HL-60 (cell line): ENCODE results near the gene PPM1H.

Experiments used
- CTCF ChIP-seq: IDR thresholded peaks from one replicate; pipeline ENCODE4 v1.5.1; 2011; ENCODE audit warnings: low read length, control low read depth, inconsistent platforms; ENCODE audit not compliant: insufficient read depth
- GABPA ChIP-seq: IDR thresholded peaks from 2 replicates; pipeline ENCODE4 v1.6.1; 2012; ENCODE audit warnings: low read depth
- POLR2AphosphoS5 ChIP-seq: IDR thresholded peaks from 2 replicates; pipeline ENCODE4 v1.6.1; 2012; ENCODE audit warnings: low read depth
- SPI1 ChIP-seq: IDR thresholded peaks from 2 replicates; pipeline ENCODE4 v1.6.1; 2012; ENCODE audit warnings: low read depth, mild to moderate bottlenecking, borderline replicate concordance
- TF ChIP-seq, protein P1 (sequence below): IDR thresholded peaks from 2 replicates; pipeline ENCODE4 v1.6.1; 2012; ENCODE audit warnings: low read depth; ENCODE audit not compliant: insufficient replicate concordance

DNA sequence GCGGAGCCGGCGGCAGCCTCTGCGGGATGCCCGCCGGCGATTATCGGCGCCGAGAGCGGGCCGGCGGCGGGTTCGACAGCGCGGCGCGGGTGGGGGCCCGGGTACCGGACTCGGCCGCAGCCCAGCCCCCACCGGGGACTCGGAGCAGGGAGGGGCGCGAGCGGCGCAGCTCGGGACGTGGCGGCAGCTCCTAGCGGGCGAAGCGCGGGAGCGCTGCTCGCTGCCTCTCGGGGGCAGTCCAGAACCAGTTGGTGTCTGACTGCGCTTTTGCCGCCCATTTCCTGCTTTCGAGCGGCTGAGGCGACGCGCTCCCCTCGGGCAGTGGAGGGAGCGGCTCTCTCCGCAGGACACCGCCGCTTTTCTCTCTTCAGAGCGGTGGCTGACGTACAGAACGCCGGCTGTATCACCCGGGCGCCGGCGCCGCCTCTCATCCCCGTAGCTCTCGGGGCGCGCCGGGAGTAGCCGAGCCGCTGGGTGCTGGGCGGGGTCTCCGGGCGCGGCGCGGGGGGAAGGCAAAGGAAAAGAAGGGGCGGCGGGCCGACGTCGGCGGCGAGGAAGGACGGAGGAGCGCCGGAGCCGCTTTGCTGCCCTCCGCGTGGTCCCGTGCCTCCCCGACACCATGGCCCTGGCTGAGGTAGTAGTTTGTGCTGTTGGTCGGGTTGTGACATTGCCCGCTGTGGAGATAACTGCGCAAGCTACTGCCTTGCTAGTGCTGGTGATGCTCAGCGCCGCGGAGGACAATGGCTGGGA, 331.7 kb downstream of the PPM1H start:
- no peak for TF ChIP-seq SPI1
- peak; percentile 18 for TF ChIP-seq CTCF
- TF ChIP-seq, protein P1, sequence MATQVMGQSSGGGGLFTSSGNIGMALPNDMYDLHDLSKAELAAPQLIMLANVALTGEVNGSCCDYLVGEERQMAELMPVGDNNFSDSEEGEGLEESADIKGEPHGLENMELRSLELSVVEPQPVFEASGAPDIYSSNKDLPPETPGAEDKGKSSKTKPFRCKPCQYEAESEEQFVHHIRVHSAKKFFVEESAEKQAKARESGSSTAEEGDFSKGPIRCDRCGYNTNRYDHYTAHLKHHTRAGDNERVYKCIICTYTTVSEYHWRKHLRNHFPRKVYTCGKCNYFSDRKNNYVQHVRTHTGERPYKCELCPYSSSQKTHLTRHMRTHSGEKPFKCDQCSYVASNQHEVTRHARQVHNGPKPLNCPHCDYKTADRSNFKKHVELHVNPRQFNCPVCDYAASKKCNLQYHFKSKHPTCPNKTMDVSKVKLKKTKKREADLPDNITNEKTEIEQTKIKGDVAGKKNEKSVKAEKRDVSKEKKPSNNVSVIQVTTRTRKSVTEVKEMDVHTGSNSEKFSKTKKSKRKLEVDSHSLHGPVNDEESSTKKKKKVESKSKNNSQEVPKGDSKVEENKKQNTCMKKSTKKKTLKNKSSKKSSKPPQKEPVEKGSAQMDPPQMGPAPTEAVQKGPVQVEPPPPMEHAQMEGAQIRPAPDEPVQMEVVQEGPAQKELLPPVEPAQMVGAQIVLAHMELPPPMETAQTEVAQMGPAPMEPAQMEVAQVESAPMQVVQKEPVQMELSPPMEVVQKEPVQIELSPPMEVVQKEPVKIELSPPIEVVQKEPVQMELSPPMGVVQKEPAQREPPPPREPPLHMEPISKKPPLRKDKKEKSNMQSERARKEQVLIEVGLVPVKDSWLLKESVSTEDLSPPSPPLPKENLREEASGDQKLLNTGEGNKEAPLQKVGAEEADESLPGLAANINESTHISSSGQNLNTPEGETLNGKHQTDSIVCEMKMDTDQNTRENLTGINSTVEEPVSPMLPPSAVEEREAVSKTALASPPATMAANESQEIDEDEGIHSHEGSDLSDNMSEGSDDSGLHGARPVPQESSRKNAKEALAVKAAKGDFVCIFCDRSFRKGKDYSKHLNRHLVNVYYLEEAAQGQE: no peak
- peak; percentile 66 for TF ChIP-seq POLR2AphosphoS5
- no peak for TF ChIP-seq GABPA
